ENCODE data around the gene RNASEH2B.

The RNASEH2B gene, protein sequence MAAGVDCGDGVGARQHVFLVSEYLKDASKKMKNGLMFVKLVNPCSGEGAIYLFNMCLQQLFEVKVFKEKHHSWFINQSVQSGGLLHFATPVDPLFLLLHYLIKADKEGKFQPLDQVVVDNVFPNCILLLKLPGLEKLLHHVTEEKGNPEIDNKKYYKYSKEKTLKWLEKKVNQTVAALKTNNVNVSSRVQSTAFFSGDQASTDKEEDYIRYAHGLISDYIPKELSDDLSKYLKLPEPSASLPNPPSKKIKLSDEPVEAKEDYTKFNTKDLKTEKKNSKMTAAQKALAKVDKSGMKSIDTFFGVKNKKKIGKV

GRCh38 chr13:50909605-50910484 lies at the start of gene RNASEH2B:
Gene RNASEH2B (plus strand): TSS chr13:50909791. CDS start chr13:50910077, 286 bp downstream.
- peak; percentile 71 to 79 for DNase-seq

DNA sequence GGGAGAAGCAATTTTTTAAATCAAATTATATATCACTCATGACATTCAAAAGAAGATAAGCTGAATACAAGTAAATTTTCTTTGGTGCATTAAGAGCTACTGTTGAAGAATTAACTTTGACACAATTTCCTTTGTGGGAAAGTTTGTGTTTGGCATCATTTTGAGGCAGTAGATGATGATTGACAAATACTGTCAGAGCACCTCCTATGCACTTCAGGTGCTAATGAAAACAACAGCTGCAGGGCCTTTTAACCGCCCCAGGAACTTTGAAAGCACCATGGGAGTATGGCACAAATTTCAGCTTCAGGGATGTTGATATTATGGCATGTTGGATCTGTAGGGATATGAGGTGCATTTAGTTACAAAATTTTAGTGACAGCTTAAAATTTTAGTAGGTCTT lies 45.1 kb upstream of the RNASEH2B start:
- no peak for DNase-seq

GRCh38 chr13:50866817-50867636 lies 42.6 kb upstream of the RNASEH2B start:
- DNase-seq, result no peak

- DNase-seq, result no peak
These were observed 42.0 kb upstream of the RNASEH2B start for GRCh38 chr13:50867637-50867945.

DNA sequence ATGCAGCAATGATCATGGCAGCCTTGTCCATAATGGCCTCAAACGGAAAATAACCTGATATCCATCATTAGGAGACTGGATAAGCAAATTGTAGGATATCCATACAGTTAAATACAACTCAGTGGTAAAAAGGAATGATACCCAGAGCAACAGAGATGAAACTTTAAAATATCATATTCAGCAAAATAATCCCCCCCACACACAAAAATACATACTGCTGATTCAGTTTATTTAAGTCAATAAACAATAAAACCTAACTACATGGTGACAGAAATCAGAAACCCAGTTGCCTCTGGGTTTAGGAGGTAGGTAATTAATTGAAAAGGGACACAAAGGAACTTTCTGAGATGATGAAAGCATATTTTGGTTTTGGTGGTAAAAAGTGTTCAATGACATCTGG lies 38.2 kb upstream of the RNASEH2B start:
- DNase-seq, result no peak

GRCh38 chr13:50873467-50873866 lies 36.1 kb upstream of the RNASEH2B start:
- no peak for DNase-seq

GRCh38 chr13:50873991-50874390 lies 35.6 kb upstream of the RNASEH2B start:
- no peak for DNase-seq

DNA sequence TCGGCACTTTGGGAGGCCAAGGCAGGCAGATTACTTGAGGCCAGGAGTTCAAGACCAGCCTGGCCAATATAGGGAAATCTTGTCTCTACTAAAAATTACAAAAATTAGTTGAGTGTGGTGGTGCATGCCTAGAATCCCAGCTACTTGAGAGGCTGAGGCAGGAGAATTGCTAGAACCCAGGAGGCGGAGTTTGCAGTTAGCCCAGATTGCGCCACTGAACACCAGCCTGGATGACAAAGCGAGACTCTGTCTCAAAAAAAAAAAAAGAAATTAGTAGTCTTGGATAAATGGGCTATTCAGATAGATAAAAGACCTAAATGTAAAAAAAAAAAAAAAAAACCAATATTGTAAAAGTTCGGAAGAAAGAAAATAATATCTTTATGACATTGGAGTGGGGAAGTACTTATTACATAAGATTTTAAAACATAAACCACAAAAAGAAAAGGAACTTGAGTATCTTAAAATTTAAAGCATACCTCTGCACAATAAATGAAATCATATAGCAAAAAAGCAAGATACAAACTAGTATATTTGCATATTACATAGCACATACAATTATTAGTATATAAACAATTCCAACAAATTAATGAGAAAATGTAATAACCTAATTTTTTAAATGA lies 26.7 kb upstream of the RNASEH2B start:
- no peak for DNase-seq

DNA sequence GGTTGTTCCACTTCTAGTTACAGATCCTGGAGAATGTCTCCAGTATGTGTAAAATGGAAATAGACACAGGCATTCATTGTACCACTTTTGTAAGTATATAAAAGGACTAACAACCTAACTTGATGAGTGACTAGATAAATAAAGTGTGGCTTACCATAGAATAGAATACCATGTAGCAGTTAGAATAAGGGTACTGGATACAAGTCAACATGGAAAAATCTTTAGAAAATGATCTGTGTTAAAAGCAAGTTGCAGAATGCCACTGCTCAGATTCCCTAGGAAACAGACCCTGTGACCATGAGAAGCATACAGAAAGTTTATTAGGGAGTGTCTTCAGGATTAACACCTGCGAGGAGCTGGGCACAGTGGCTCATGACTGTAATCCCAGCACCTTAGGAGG lies 25.9 kb upstream of the RNASEH2B start:
- no peak for DNase-seq

- DNase-seq, result no peak
These were observed 25.3 kb upstream of the RNASEH2B start for GRCh38 chr13:50884265-50884664.

DNA sequence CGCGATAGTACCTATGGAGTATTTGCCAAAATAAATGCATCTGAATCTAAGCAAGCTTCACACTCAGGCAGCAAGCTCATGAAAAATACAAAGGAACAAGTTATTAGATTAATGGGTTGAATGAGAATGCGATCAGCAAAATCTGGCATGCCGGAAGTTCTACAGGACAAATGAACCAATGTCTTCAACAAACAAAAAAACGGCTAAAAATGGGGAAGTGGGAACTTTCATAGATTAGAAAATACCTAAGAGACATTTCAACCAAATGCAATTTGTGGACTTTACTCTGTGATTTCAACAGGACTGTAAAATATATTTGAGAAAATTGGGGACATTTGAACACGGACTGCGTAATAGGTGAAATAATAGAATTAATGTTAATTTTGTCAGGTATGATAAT lies 22.4 kb upstream of the RNASEH2B start:
- DNase-seq, result no peak

- no peak for DNase-seq
These were observed 21.2 kb upstream of the RNASEH2B start for GRCh38 chr13:50888362-50888761.

- no peak for DNase-seq
These were observed 20.3 kb upstream of the RNASEH2B start for GRCh38 chr13:50889317-50889716.

- no peak for DNase-seq
These were observed 18.4 kb upstream of the RNASEH2B start for GRCh38 chr13:50891206-50891605.

- peak in 1 of 2 donors; percentile 24 for DNase-seq
These were observed 17.2 kb upstream of the RNASEH2B start for GRCh38 chr13:50892210-50892944.

DNA sequence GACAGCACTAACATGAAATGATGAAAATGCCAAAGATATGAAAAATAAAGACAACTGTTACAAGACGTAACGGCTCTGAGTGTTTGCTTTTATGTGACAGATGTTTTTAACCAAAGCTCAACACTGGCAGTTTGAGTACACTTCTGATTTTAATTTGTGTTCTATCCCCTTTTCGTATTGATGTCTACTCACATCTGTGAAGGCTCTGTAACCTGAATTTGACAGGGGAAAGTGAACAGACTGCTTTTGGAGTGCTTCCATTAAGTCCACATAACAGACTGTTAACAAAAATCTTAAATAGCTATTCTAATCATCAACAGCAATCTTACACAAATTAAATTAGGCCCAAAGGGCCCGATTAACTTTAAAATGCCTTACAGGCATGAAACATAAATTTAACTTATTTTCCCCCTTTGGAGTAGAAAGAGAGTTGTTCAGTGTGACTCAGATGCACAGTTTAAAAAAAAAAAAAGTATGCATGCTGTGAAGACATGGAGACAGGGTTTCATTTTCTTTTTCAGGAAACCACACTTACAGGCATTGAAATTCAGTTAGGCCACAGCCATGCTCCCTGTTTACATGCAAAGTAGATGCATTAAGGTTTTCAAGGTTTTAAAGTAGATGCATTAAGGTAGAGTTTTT lies 16.3 kb upstream of the RNASEH2B start:
- DNase-seq, result no peak

- no peak for DNase-seq
These were observed 15.6 kb upstream of the RNASEH2B start for GRCh38 chr13:50894012-50894411.

GRCh38 chr13:50894504-50894903 lies 15.1 kb upstream of the RNASEH2B start:
- no peak for DNase-seq

DNA sequence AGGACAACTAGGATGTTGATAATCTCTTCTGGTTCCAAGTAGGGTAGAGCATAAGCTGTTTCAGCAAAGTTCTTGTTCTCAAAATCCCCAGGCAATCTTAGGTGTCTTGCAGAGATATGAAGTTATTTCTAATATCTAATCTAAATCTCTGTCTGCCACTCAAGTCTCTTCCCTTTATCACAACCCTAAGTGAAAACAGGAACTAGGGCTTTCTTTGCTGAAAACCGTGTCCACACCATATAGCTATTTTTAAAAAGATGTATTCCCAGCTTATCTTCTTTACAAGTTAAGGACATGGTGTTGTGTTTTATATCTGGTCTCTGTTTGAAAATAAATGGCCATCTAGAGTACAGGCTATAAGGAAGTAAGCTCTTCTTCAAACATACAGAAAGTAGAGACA lies 11.3 kb upstream of the RNASEH2B start:
- DNase-seq, result no peak

DNA sequence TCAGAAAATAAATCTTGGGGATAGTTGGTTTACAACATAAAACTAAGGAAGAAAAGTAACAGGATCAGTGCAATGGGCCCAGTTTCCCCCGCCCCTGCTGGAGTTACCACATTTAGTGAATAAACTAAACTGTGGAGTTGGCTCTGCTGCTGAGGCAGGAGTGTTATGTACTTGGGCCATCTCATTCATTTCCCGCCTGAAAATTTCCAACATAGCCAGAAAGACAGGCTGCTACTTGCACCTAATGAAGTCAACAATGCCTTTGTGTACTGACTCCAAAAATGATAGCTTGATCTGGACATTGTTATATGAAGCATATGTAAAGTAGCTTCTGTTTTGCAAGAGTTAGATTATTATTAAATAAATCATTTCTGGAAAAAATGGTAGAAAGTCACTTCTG lies 7.9 kb upstream of the RNASEH2B start:
- no peak for DNase-seq

- DNase-seq, result no peak
These were observed 4.3 kb upstream of the RNASEH2B start for GRCh38 chr13:50905256-50905655.

GRCh38 chr13:50907781-50908180 lies 1.8 kb upstream of the RNASEH2B start:
- DNase-seq, result no peak

All from stimulated activated CD4-positive, alpha-beta T cell treated with anti-CD3 and anti-CD28 coated beads, Interleukin-2, amount 100 ng/mL, for 24 hours (primary cell).